Colonic mucosa (tissue), 4 donors: ENCODE results near the gene ANTXR1. TPM values are rescaled to one million over a fixed set of nuclear protein-coding genes. Genes with fewer than 3 reads are reported as not detected.

Source experiments
- DNase-seq: peaks from one replicate; pipeline ENCODE4 v3.0.0-alpha.2; 2020
- H3K27ac ChIP-seq: fragments of 200-600 bp; one replicate; pipeline ENCODE4 v1.8.0; 2021
- H3K27me3 ChIP-seq: fragments of 200-600 bp; one replicate; pipeline ENCODE4 v1.8.0; 2021
- H3K36me3 ChIP-seq: fragments of 200-600 bp; one replicate; pipeline ENCODE4 v1.8.0; 2021
- H3K4me1 ChIP-seq: fragments of 200-600 bp; one replicate; pipeline ENCODE4 v1.8.0; 2021; ENCODE audit warnings: mild to moderate bottlenecking
- H3K4me3 ChIP-seq: fragments of 200-600 bp; one replicate; pipeline ENCODE4 v1.8.0; 2021
- H3K9ac ChIP-seq, 2 donors: one replicate each; pipeline ENCODE4 v1.7.0; 2013; ENCODE audit warnings: control low read depth in 2 of 2, low read depth in 2 of 2, low read length in 2 of 2
- H3K9me3 ChIP-seq: fragments of 200-600 bp; one replicate; pipeline ENCODE4 v1.8.0; 2021
- intact Hi-C: fragments of 100-400 bp; cut with DNase I; formaldehyde crosslinking; loops from one replicate; pipeline ENCODE4 v1.14.1; 2022
- total RNA-seq, 2 donors: library from RNA; stranded (reverse); fragmentation: NEBNext Ultra II Directional in 1 of 2; extraction: Animal tissue kit (Norgen Biotek cat#: 25700) in 1 of 2; gene quantifications; one replicate each; pipeline ENCODE4 v1.2.1, GENCODE V29; 2021
- TF ChIP-seq, protein P1 (sequence below): fragments of 200-600 bp; IDR thresholded peaks from one replicate; pipeline ENCODE4 v1.8.0; 2022; ENCODE audit warnings: antibody characterized with exemption, mild to moderate bottlenecking
- donor health status: healthy.
- donor health status: DM: no; HTN: no; CAD: no.
- donor health status: DM: no; HTN: no; CAD: no.

The ANTXR1 gene
- total RNA-seq, 2 donors from 2014 or later, result 8.1 to 17.0 TPM

DNA sequence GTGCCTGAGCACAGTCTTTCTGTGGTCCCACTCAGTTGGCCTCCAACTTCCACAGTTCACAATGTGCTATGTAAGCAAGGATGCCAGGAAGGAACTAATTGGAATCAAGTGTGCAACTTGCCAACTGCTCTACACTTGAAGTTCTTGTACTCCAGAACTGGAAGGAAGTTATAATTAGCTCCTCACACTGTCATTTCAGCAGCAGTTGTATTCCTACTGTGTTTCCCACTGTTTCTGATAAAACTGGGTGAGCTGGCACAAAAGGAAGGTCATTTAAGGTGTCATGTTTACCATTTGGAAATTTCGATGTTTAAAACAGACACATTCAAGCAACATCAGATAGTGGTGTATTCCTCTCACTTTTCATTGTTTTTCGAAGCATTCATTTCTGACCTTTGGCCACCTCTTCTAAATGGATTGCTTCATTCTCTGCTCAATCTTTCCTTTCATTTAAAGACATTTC lies 84.2 kb downstream of the ANTXR1 start:
- no peak overlapping the region for H3K4me3 ChIP-seq
- no peaks in the 10 kb centered on the region for H3K4me1 ChIP-seq
- H3K27ac ChIP-seq, result no peak overlapping the region
- TF ChIP-seq, protein P1, sequence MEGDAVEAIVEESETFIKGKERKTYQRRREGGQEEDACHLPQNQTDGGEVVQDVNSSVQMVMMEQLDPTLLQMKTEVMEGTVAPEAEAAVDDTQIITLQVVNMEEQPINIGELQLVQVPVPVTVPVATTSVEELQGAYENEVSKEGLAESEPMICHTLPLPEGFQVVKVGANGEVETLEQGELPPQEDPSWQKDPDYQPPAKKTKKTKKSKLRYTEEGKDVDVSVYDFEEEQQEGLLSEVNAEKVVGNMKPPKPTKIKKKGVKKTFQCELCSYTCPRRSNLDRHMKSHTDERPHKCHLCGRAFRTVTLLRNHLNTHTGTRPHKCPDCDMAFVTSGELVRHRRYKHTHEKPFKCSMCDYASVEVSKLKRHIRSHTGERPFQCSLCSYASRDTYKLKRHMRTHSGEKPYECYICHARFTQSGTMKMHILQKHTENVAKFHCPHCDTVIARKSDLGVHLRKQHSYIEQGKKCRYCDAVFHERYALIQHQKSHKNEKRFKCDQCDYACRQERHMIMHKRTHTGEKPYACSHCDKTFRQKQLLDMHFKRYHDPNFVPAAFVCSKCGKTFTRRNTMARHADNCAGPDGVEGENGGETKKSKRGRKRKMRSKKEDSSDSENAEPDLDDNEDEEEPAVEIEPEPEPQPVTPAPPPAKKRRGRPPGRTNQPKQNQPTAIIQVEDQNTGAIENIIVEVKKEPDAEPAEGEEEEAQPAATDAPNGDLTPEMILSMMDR, result no peak
- no peaks in the 10 kb centered on the region for H3K27me3 ChIP-seq
- no peak for DNase-seq
- intact Hi-C loops, result no loop called here
- no peaks in the 10 kb centered on the region for H3K36me3 ChIP-seq
- H3K9ac ChIP-seq, result no peak overlapping the region
- no peaks in the 10 kb centered on the region for H3K9me3 ChIP-seq

DNA sequence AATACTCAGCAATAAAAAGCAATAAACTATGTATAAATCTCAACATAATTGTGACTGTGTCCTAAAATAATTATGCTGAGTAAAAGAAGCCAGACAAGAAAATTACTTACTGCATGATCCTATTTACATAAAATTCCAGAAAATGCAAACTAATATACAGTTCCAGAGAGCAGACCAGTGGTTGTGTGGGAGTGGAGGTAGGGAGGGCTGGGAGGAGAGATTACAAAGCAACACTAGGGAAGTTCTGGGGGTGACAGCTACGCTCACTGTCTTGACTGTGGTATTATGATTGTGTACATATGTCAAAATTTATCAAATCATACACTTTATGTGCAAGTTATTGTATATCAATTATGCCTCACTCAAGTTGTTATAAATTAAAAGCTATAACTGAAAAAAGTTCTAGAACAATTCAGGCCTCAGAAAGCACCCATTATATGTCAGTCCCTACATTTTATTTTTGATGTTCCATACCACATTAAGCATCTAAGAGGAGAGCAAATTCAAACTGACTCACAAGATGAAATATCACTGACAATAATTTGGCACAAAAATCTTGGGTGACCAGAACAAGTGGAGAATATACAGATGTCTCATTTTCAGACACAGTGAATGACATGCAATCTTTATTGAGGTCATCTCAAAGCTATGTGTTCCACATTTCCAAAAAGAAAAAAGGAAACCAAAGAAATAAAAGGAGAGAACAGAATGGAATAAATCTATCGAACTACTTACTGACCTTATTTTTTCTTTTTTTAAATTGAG lies 85.1 kb downstream of the ANTXR1 start:
- Histone ChIP-seq H3K4me3 (no peak overlapping the region), H3K36me3 (no peaks in the 10 kb centered on the region), H3K4me1 (no peaks in the 10 kb centered on the region), H3K9me3 (no peaks in the 10 kb centered on the region), H3K9ac (no peak overlapping the region), H3K27me3 (no peaks in the 10 kb centered on the region), H3K27ac (no peak overlapping the region)
- TF ChIP-seq, protein P1, result no peak
- intact Hi-C loops, result no loop called here
- DNase-seq, result no peak

DNA sequence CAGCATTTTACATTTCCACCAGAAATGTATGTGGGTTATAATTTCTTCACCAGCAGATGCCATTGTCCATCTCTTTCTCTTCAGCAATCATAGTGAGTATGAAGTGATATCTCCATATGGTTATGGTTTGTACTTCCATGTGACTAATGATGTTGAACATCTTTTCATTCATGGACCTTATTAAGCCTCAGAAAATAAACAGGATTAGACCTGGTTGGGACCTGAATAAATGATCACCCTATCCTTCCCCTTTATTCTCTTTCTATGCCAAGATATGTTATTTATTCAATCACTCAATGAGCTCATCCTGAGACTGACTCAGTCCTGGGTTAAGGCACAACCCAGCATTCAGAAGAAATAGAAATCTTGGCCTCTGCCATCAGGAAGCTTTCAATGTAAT lies 86.6 kb downstream of the ANTXR1 start:
- H3K27ac ChIP-seq, result no peak overlapping the region
- intact Hi-C loops, result no loop called here

DNA sequence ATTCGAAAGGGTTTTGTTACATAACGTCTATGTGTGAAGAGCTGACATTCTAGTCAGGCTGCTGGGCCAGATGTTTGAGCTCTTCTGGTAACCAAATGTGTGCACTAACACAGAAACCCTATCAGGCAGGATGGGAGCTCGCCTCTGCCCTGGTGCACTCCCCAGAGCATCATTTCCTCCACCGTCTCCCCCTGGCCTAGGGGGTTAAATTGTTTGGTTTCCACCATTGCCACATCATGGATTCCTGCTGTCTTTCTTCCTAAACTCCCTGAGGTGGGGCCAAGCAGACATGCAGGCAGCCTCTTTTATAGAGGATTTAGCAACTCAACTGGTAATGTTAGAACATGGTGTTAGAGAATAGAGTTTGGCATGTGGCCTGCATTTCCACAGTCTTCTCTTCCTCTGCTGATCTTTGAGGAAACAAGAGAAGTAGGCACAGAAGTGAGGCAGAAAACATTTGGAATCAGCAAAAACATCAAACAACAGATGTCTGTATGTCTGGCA lies 87.3 kb downstream of the ANTXR1 start:
- intact Hi-C loops, result no loop called here
- TF ChIP-seq, protein P1, result no peak
- Histone ChIP-seq H3K36me3 (no peaks in the 10 kb centered on the region), H3K9ac (no peak overlapping the region), H3K9me3 (no peaks in the 10 kb centered on the region), H3K27me3 (no peaks in the 10 kb centered on the region), H3K4me1 (no peaks in the 10 kb centered on the region), H3K27ac (no peak overlapping the region), H3K4me3 (no peak overlapping the region)
- no peak for DNase-seq

More for the DNA sequence above, 86.6 kb downstream of the ANTXR1 start:
- Histone ChIP-seq H3K9ac (no peak overlapping the region), H3K36me3 (no peaks in the 10 kb centered on the region), H3K27me3 (no peaks in the 10 kb centered on the region), H3K4me1 (no peaks in the 10 kb centered on the region), H3K9me3 (no peaks in the 10 kb centered on the region), H3K4me3 (no peak overlapping the region)
- TF ChIP-seq, protein P1, result no peak
- DNase-seq, result no peak

DNA sequence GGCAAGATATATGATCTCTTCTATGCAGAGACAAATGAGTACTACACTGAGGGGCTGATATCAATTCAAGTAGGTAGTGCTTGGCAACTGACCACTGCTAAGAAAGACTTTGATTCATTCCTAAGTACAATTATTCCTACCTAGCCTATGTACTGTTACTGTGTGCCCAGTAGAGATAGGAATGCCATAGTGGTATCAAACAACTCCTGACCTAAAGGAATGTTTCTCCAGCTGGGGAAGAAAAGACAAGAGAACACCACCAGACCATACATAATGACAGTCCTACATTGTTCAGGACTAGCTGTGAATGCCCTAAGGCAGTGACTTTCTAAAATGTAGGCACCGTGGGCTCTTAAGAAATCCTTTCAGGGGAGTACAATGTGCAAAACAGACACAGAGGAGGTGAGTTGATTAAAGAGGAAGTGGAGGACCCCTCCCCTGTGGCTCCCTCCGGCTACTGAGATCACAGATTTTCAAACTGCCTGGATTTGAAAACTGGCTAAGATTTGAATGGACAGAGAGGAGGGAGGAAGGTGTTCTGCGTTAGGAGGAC lies 89.1 kb downstream of the ANTXR1 start:
- Histone ChIP-seq H3K9ac (no peak overlapping the region), H3K4me1 (no peaks in the 10 kb centered on the region), H3K9me3 (no peaks in the 10 kb centered on the region), H3K36me3 (no peaks in the 10 kb centered on the region), H3K27ac (no peak overlapping the region), H3K4me3 (no peak overlapping the region), H3K27me3 (no peaks in the 10 kb centered on the region)
- TF ChIP-seq, protein P1, result no peak
- DNase-seq, result no peak
- intact Hi-C loops, result no loop called here
